HepG2 (cell line): ENCODE results near the gene PIGV. TPM values are rescaled to one million over a fixed set of nuclear protein-coding genes. Genes with fewer than 3 reads are reported as not detected.

Experiments
- ATAC-seq: fragments of 200-7000 bp; cut with Tn5 transposase; 3 replicates; pipeline ENCODE4 v1.9.1; 2020; ENCODE audit warnings: mild to moderate bottlenecking, moderate library complexity
- BruUV-seq: library from RNA; stranded (reverse); fragments of 400-500 nt; replicated peaks from 2 replicates; lab custom pipeline; 2021; lab: Mats Ljungman, UMichigan
- CTCF ChIA-PET: fragments of 300-600 bp; formaldehyde crosslinking; extraction: SDS; loops from one replicate; lab custom pipeline; 2021; ENCODE audit warnings: low total read pairs, inconsistent platforms, low intra/inter-chr PET ratio; lab: Yijun Ruan, JAX
- POLR2A ChIA-PET: fragments of 350-600 bp; sonication (Branson Sonifier 250); formaldehyde crosslinking; loops from one replicate; lab custom pipeline; 2020; ENCODE audit warnings: antibody characterized with exemption, inconsistent platforms; lab: Yijun Ruan, JAX
- DNase-seq: peaks from one replicate; pipeline ENCODE4 v3.0.0-alpha.2; 2015; ENCODE audit warnings: low spot score
- FAIRE-seq: peaks from 3 replicates; lab custom pipeline; 2011; peaks lifted over from hg19 to GRCh38; lab: Jason Lieb, UNC
- H2AFZ ChIP-seq: one replicate; pipeline ENCODE4 v1.6.1; 2011; ENCODE audit warnings: low read length, inconsistent platforms
- H3K27ac ChIP-seq: fragments of 300-600 bp; 3 replicates; pipeline ENCODE4 v1.8.0; 2011; ENCODE audit warnings: mixed run types, mild to moderate bottlenecking, mixed read lengths, low read length, inconsistent platforms; ENCODE audit not compliant: insufficient read depth; ENCODE audit errors: extremely low read length
- H3K27me3 ChIP-seq, 2 experiments: fragments of 200-600 bp in 1 of 2; 2 replicates in 1 of 2; 3 replicates in 1 of 2; pipeline versions ENCODE4 v1.6.0 to v1.8.0; 2011; ENCODE audit warnings: low read length in 2 of 2, mild to moderate bottlenecking in 2 of 2, moderate library complexity in 2 of 2, inconsistent platforms in 1 of 2; ENCODE audit not compliant: insufficient read depth in 2 of 2, control insufficient read depth in 1 of 2
- H3K36me3 ChIP-seq, 2 experiments: fragments of 200-600 bp in 1 of 2; replicated peaks in 1 of 2; 2 replicates in 1 of 2; 3 replicates in 1 of 2; pipeline versions ENCODE4 v1.5.1 to v1.8.0; 2011; ENCODE audit warnings: low read length in 2 of 2, inconsistent platforms in 1 of 2; ENCODE audit not compliant: insufficient read depth in 2 of 2, control insufficient read depth in 1 of 2
- H3K4me1 ChIP-seq: 2 replicates; pipeline ENCODE4 v1.5.1; 2012; ENCODE audit warnings: low read length, inconsistent platforms; ENCODE audit not compliant: insufficient read depth
- H3K4me2 ChIP-seq: 2 replicates; pipeline ENCODE4 v1.6.0; 2011; ENCODE audit warnings: low read depth, low read length, inconsistent platforms
- H3K4me3 ChIP-seq, 3 experiments: fragments of 200-600 bp in 1 of 3; sonication (generic), shearing (Covaris generic) in 1 of 3; replicated peaks in 1 of 3; 2 replicates each; pipeline ENCODE4 v1.5.1; 2011 to 2016; ENCODE audit warnings: low read length in 3 of 3, inconsistent platforms in 2 of 3, low read depth in 2 of 3, mild to moderate bottlenecking in 2 of 3, control low read depth in 1 of 3, mixed read lengths in 1 of 3; ENCODE audit not compliant: insufficient read depth in 1 of 3
- H3K79me2 ChIP-seq: one replicate; pipeline ENCODE4 v1.6.1; 2011; ENCODE audit warnings: low read length, inconsistent platforms; ENCODE audit not compliant: insufficient read depth
- H3K9ac ChIP-seq: 2 replicates; pipeline ENCODE4 v1.6.0; 2011; ENCODE audit warnings: mild to moderate bottlenecking, low read depth, low read length, inconsistent platforms; ENCODE audit not compliant: insufficient read depth
- H3K9me3 ChIP-seq: 2 replicates; pipeline ENCODE4 v1.5.1; 2012; ENCODE audit warnings: mild to moderate bottlenecking, low read length
- H4K20me1 ChIP-seq: 2 replicates; pipeline ENCODE4 v1.6.0; 2011; ENCODE audit warnings: inconsistent platforms, mild to moderate bottlenecking, low read length, moderate library complexity; ENCODE audit not compliant: insufficient read depth
- ESRRA ChIP-seq: sonication (generic); formaldehyde crosslinking; IDR thresholded peaks from 2 replicates; pipeline ENCODE4 v1.5.1; 2020; ENCODE audit warnings: mild to moderate bottlenecking, low read depth, missing genetic modification reagents
- GATA4 ChIP-seq: sonication (generic); IDR thresholded peaks from 2 replicates; pipeline ENCODE4 v1.6.1; 2016; ENCODE audit warnings: antibody characterized with exemption, low read depth, borderline replicate concordance
- GFI1 ChIP-seq: sonication (generic); formaldehyde crosslinking; IDR thresholded peaks from 2 replicates; pipeline ENCODE4 v1.5.0; 2020; ENCODE audit warnings: missing genetic modification reagents, mild to moderate bottlenecking, borderline replicate concordance
- HNF4A ChIP-seq: sonication (generic); formaldehyde crosslinking; IDR thresholded peaks from 2 replicates; pipeline ENCODE4 v1.4.0; 2020; ENCODE audit warnings: missing genetic modification reagents
- KDM2A ChIP-seq: sonication (generic); formaldehyde crosslinking; IDR thresholded peaks from 2 replicates; pipeline ENCODE4 v1.4.0; 2020; ENCODE audit warnings: low read depth, missing genetic modification reagents, borderline replicate concordance
- KDM5B ChIP-seq: sonication (generic); formaldehyde crosslinking; IDR thresholded peaks from 2 replicates; pipeline ENCODE4 v1.4.0; 2020; ENCODE audit warnings: missing genetic modification reagents, mild to moderate bottlenecking, borderline replicate concordance
- MAFG ChIP-seq: sonication (generic); formaldehyde crosslinking; IDR thresholded peaks from 2 replicates; pipeline ENCODE4 v1.5.1; 2020; ENCODE audit warnings: mild to moderate bottlenecking, missing genetic modification reagents
- POLR2A ChIP-seq, 2 experiments: IDR thresholded peaks; 2 replicates each; pipeline ENCODE4 v1.6.1; 2011; ENCODE audit warnings: low read depth in 2 of 2, low read length in 2 of 2, mild to moderate bottlenecking in 1 of 2, moderate library complexity in 1 of 2; ENCODE audit not compliant: insufficient read depth in 1 of 2
- RBM22 ChIP-seq: fragments of 200-400 bp; formaldehyde crosslinking; optimal IDR thresholded peaks from 2 replicates; pipeline ENCODE3; 2017; ENCODE audit warnings: mild to moderate bottlenecking, low read length, moderate library complexity
- RFX3 ChIP-seq: IDR thresholded peaks from 2 replicates; pipeline ENCODE4 v1.6.1; 2016; ENCODE audit warnings: missing biosample characterization, missing genetic modification reagents
- SAP130 ChIP-seq: IDR thresholded peaks from 2 replicates; pipeline ENCODE4 v1.6.1; 2016; ENCODE audit warnings: low read depth
- TBP ChIP-seq: sonication (generic); formaldehyde crosslinking; IDR thresholded peaks from 2 replicates; pipeline ENCODE4 v1.5.0; 2020; ENCODE audit warnings: missing genetic modification reagents
- ZFP91 ChIP-seq: sonication (generic); formaldehyde crosslinking; IDR thresholded peaks from 2 replicates; pipeline ENCODE4 v1.9.0; 2022; ENCODE audit warnings: missing genetic modification reagents, mild to moderate bottlenecking, borderline replicate concordance
- ZKSCAN1 ChIP-seq: fragments of 150-350 bp; IDR thresholded peaks from 2 replicates; pipeline ENCODE4 v1.6.1; 2014; ENCODE audit warnings: low read length
- ZNF367 ChIP-seq: sonication (generic); formaldehyde crosslinking; IDR thresholded peaks from 2 replicates; pipeline ENCODE4 v1.4.0; 2020; ENCODE audit warnings: missing genetic modification reagents, borderline replicate concordance
- ZNF777 ChIP-seq: sonication (generic); formaldehyde crosslinking; IDR thresholded peaks from 2 replicates; pipeline ENCODE4 v1.4.0; 2020; ENCODE audit warnings: missing genetic modification reagents
- WGBS: methylation state at CpG from one replicate; pipeline ENCODE4 v1.1.6; 2017; ENCODE audit warnings: low lambda C conversion rate; 5-methylcytosine and 5-hydroxymethylcytosine counted together
- in situ Hi-C: cut with HindIII; loops from 2 replicates; pipeline ENCODE4 v1.10.0; 2017; ENCODE audit warnings: low pct_unique_long_range_greater_than_20kb; ENCODE audit not compliant: extremely low pct_ligation_motif_present
- intact Hi-C: fragments of 100-400 bp; cut with micrococcal nuclease; formaldehyde crosslinking; loops from one replicate; pipeline ENCODE4 v1.10.0; 2022; ENCODE audit not compliant: unreplicated experiment
- polyA plus RNA-seq, 8 experiments: library from polyadenylated mRNA; depleted of rRNA in 3 of 8; stranded (reverse) in 7 of 8; unstranded in 1 of 8; fragments of >200 nt; fragmentation: Illumina TruSeq in 4 of 8; extraction: Trizol in 4 of 8; gene quantifications; 2 replicates each; pipeline versions ENCODE4 v1.2.1 to v1.2.3, GENCODE V29; 2011 to 2016; ENCODE audit warnings: low read depth in 4 of 8, missing spikeins in 1 of 8, mixed read lengths in 1 of 8; ENCODE audit not compliant: insufficient read depth in 1 of 8
- total RNA-seq, 5 experiments: library from RNA; depleted of rRNA; stranded (reverse); fragments of >200 nt; fragmentation: Illumina TruSeq; extraction: Trizol; gene quantifications; 2 replicates each; pipeline ENCODE4 v1.2.3, GENCODE V29; 2016; ENCODE audit warnings: low read depth in 1 of 5
- TF ChIP-seq, protein P1 (sequence below): sonication (generic); formaldehyde crosslinking; IDR thresholded peaks from 2 replicates; pipeline ENCODE4 v1.8.0; 2023; ENCODE audit warnings: mild to moderate bottlenecking, missing genetic modification reagents

The PIGV gene
- total and polyA plus RNA-seq, 2 of the 13 experiments (the other 11 are each of a cell fraction or from before 2014, with no cell fraction given) = 13.5 to 22.7 TPM

- ChIA-PET CTCF (interaction anchor here (1.2 kb wide), 1 partner anchor 30 kb away, joined by 3 read pairs; no protein-coding TSS in a partner anchor), POLR2A (interaction anchor here (0.9 to 1.9 kb wide), 9 partner anchors 10 to 51 kb away, joined by 3 to 7 read pairs (median 3); partner anchors contain the start of genes GPN2 and ZDHHC18)
- TF ChIP-seq ZKSCAN1 (peak; percentile 78), TBP (CRISPR knock-in tag) (0 out of 2 replicates have a peak, but pooled peaks have one; percentile 53), RFX3 (CRISPR knock-in tag) (no peak), ZNF777 (CRISPR knock-in tag) (0 out of 2 replicates have a peak, but pooled peaks have one; percentile 14)
- DNase-seq = no peak
- peak overlapping the region; percentile 50 for H3K9ac ChIP-seq
- no peaks in the 10 kb centered on the region for H3K79me2 ChIP-seq
- H3K36me3 ChIP-seq = peaks cover 7 to 23% of the 10 kb centered on the region in 2 experiments; a peak in 4 of 5 replicates
- no peaks in the 10 kb centered on the region for H3K27me3 ChIP-seq
- H3K4me3 ChIP-seq = no peak overlapping the region
- no peaks in the 10 kb centered on the region for H3K9me3 ChIP-seq
- H3K27ac ChIP-seq = peak overlapping the region; percentile 70
- no peak for FAIRE-seq
- in situ Hi-C loops (no loop called here), intact Hi-C loops (no loop called here)
- peaks cover 30% of the 10 kb centered on the region for H3K4me1 ChIP-seq
- no peak overlapping the region for H2AFZ ChIP-seq
- H4K20me1 ChIP-seq = no peaks in the 10 kb centered on the region
- BruUV-seq = no TSS peak
- peak; percentile 6; the same call in 1 of the 3 replicates for ATAC-seq
- WGBS = 92% methylated on average over 1 of the region's 1 CpG
- peak overlapping the region; percentile 35 for H3K4me2 ChIP-seq
These were observed 51.6 kb downstream of the PIGV start for GRCh38 chr1:26839339-26839722.

DNA sequence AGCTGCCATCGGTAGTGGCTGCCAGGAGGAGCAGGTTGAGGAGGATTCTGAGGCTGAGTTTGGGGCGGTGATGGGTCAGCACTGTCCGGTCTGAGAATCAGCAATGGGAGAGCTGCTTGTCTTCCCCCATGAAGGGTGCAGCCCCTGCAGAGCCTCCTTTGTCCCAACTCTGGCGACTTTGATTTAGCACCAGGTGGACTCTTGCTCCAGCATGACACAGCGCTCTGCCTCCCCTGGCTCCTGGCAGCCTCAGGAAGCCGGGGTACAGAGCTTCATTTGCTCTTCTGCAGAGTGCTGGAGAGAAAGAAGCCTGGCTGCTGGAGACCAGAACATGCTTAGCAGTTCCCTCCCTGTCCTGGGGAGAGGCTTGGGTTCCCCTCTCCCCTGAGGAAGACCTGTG, 52.0 kb downstream of the PIGV start:
- in situ Hi-C loops = no loop called here
- H3K4me2 ChIP-seq = peak overlapping the region; percentile 35
- FAIRE-seq (no peak), ATAC-seq (peak; percentile 71), DNase-seq (peak; percentile 38)
- no peak overlapping the region for H2AFZ ChIP-seq
- 30% methylated on average over 2 of the region's 6 CpGs for WGBS
- H3K9me3 ChIP-seq = no peaks in the 10 kb centered on the region
- H3K9ac ChIP-seq = peak overlapping the region; percentile 50
- peaks cover 30% of the 10 kb centered on the region for H3K4me1 ChIP-seq
- intact Hi-C loops = no loop called here
- H3K4me3 ChIP-seq = no peak overlapping the region; a peak in 1 of 6 replicates
- H3K27ac ChIP-seq = peak overlapping the region; percentile 70
- ChIA-PET CTCF (interaction anchor here (1.2 kb wide), 1 partner anchor 30 kb away, joined by 3 read pairs; no protein-coding TSS in a partner anchor), POLR2A (interaction anchor here (0.9 to 1.9 kb wide), 4 partner anchors 9 to 50 kb away, joined by 3 to 7 read pairs (median 5); partner anchors contain the start of genes GPN2 and ZDHHC18)
- no peaks in the 10 kb centered on the region for H3K27me3 ChIP-seq
- BruUV-seq = no TSS peak
- no peaks in the 10 kb centered on the region for H3K79me2 ChIP-seq
- no peaks in the 10 kb centered on the region for H4K20me1 ChIP-seq
- peaks cover 7 to 19% of the 10 kb centered on the region in 2 experiments; a peak in 4 of 5 replicates for H3K36me3 ChIP-seq
- TF ChIP-seq MAFG (CRISPR knock-in tag) = 0 out of 2 replicates have a peak, but pooled peaks have one; percentile 49
- 0 out of 4 replicates have a peak, but pooled peaks of 1 of the 2 experiments have one; percentile 27 for TF ChIP-seq POLR2A (IDR thresholded peaks at IDR 0.05; ENCODE audit: insufficient read depth in 1 of 2, low read depth in 2 of 2, low read length in 2 of 2)
- 0 out of 2 replicates have a peak, but pooled peaks have one; percentile 29 for TF ChIP-seq KDM2A
- TF ChIP-seq, protein P1, sequence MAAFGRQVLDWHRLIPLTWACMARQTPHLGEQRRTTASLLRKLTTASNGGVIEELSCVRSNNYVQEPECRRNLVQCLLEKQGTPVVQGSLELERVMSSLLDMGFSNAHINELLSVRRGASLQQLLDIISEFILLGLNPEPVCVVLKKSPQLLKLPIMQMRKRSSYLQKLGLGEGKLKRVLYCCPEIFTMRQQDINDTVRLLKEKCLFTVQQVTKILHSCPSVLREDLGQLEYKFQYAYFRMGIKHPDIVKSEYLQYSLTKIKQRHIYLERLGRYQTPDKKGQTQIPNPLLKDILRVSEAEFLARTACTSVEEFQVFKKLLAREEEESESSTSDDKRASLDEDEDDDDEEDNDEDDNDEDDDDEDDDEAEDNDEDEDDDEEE (CRISPR knock-in tag) = no peak
- no peak for TF ChIP-seq RBM22
- TF ChIP-seq KDM5B (CRISPR knock-in tag) = peak; percentile 45; the same call in 1 of the 2 replicates
- 0 out of 2 replicates have a peak, but pooled peaks have one; percentile 18 for TF ChIP-seq ZFP91 (CRISPR knock-in tag)
- no peak for TF ChIP-seq GATA4
- peak; percentile 77 for TF ChIP-seq GFI1 (CRISPR knock-in tag)
- TF ChIP-seq HNF4A (CRISPR knock-in tag) = peak; percentile 46
- peak; percentile 44; the same call in 1 of the 2 replicates for TF ChIP-seq SAP130
- no peak for TF ChIP-seq ZNF367
- TF ChIP-seq ESRRA = no peak
